Coronary artery (tissue), 2 donors: ENCODE measurements around the gene ARHGEF3.

Experiments used
- DNase-seq: peaks from one replicate; pipeline ENCODE4 v3.0.0-alpha.2; 2017; ENCODE audit warnings: low spot score
- H3K27ac ChIP-seq, 2 donors: fragments of 200-600 bp; sonication (generic); one replicate each; pipeline ENCODE4 v1.5.1; 2016 to 2019
- H3K4me3 ChIP-seq: fragments of 200-600 bp; sonication (generic); 2 replicates; pipeline ENCODE4 v1.5.1; 2016; ENCODE audit warnings: mild to moderate bottlenecking, moderate library complexity
- TF ChIP-seq, protein P1 (sequence below): fragments of 200-600 bp; sonication (generic); IDR thresholded peaks from one replicate; pipeline ENCODE4 v1.5.1; 2019; ENCODE audit warnings: antibody characterized with exemption

The ARHGEF3 gene

GRCh38 chr3:56822501-56822900 is 20.8 kb upstream of the ARHGEF3 start:
- Histone ChIP-seq H3K27ac (no peak overlapping the region), H3K4me3 (no peak overlapping the region)
- TF ChIP-seq, protein P1, sequence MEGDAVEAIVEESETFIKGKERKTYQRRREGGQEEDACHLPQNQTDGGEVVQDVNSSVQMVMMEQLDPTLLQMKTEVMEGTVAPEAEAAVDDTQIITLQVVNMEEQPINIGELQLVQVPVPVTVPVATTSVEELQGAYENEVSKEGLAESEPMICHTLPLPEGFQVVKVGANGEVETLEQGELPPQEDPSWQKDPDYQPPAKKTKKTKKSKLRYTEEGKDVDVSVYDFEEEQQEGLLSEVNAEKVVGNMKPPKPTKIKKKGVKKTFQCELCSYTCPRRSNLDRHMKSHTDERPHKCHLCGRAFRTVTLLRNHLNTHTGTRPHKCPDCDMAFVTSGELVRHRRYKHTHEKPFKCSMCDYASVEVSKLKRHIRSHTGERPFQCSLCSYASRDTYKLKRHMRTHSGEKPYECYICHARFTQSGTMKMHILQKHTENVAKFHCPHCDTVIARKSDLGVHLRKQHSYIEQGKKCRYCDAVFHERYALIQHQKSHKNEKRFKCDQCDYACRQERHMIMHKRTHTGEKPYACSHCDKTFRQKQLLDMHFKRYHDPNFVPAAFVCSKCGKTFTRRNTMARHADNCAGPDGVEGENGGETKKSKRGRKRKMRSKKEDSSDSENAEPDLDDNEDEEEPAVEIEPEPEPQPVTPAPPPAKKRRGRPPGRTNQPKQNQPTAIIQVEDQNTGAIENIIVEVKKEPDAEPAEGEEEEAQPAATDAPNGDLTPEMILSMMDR, result no peak
- DNase-seq, result no peak

DNA sequence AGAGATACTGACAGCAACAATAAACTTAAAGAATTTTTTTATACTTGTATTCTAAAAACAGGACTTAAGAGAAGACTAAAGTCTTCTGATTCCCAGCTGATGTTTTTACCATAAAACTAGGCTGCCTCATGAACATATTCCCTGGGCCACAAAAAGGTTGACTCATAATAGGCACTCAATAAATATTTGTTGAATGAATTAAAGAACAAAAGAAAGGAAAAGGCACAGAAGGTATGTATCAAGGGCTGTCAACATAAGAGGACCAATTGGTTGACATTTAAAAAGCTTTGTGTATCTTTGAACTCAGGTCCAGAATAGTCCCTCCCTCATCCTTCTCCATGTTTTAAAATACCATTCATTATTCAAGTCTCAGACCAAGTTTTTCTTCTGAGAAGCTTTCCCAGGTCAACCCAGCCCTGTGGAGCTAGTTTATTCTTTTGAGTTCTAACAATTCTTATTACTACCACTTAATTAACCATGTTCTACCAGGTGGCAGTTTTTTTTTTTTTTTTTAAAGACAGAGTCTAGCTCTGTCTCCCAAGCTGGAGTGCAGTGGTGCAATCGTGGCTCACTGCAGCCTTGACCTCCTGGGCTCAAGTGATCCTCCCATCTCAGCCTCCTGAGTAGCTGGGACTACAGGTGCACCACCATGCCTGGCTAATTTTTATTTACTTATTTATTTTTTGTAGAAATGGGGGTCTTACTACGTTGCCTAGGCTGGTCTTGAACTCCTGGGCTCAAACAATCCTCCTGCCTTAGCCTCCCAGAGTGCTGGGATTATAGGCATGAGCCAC is 17.5 kb upstream of the ARHGEF3 start:
- no peak for DNase-seq
- TF ChIP-seq, protein P1, result no peak
- Histone ChIP-seq H3K27ac (no peak overlapping the region), H3K4me3 (no peak overlapping the region)

GRCh38 chr3:56818156-56818985 is 16.6 kb upstream of the ARHGEF3 start:
- TF ChIP-seq, protein P1, result no peak
- DNase-seq, result no peak
- Histone ChIP-seq H3K4me3 (no peak overlapping the region), H3K27ac (no peak overlapping the region)

- TF ChIP-seq, protein P1, result no peak
- no peak for DNase-seq
- no peak overlapping the region for H3K4me3 ChIP-seq
- H3K27ac ChIP-seq, result no peak overlapping the region
Measured at GRCh38 chr3:56817646-56818045, 15.9 kb upstream of the ARHGEF3 start.

GRCh38 chr3:56816061-56816460 is 14.3 kb upstream of the ARHGEF3 start:
- Histone ChIP-seq H3K4me3 (no peak overlapping the region), H3K27ac (no peak overlapping the region)
- no peak for DNase-seq
- TF ChIP-seq, protein P1, result no peak

DNA sequence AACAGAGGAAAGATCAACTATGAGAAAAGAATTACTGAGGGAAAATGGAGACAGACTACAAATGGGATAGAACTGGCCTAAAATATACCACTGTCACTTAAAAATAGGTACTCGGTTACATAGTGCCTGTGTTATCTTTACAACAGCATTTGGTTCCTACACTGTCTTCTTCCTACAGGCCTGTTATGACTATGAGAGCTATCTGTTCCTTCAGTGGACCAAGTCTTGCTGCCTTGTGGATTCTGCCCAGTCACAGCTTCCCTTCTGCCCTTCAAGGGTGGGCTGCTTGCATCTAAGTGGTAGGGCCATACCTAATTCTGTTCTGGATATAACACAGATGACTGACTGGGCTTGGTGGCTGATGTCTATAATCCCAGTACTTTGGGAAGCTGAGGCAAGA is 13.8 kb upstream of the ARHGEF3 start:
- TF ChIP-seq, protein P1, result no peak
- no peak overlapping the region for H3K4me3 ChIP-seq
- DNase-seq, result no peak
- no peak overlapping the region for H3K27ac ChIP-seq

DNA sequence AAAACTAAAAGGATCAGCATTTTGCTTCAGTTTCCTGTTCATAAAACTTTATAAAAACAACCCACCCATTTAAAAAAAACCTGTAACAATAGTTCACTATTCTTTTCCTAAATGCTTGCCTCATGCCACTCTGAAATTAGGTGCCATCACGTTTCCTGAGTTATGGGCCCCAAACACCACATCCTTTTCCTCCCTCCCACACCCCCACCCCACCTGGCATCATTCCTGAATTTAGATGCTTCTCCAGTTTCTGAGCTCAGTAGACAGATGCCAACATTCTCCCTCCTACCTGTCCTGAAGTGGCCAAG is 11.9 kb upstream of the ARHGEF3 start:
- TF ChIP-seq, protein P1, result no peak
- Histone ChIP-seq H3K4me3 (no peak overlapping the region), H3K27ac (no peak overlapping the region)
- no peak for DNase-seq
